G401 (cell line): ENCODE data around the gene RINT1. TPM values are rescaled to one million over a fixed set of nuclear protein-coding genes. Genes with fewer than 3 reads are reported as not detected.

ENCODE experiments used
- total RNA-seq: library from RNA; depleted of rRNA; stranded (reverse); fragments of >200 nt; shearing (Covaris generic); gene quantifications from 2 replicates; pipeline ENCODE4 v1.2.3, GENCODE V29; 2014; rRNA removed

RINT1 gene
- total RNA-seq, 1 experiment from 2014 or later, result 8.5 TPM

Other genes with a start within 250 kb of the RINT1 start
- 47.2 and 63.6 TPM in 2 replicates for gene SRPK2, start 143.3 kb upstream of the RINT1 start, total RNA-seq
- gene PUS7, start 9.9 kb upstream of the RINT1 start, total RNA-seq, result 34.0 and 48.9 TPM in 2 replicates
- not detected in 2 replicates for gene EFCAB10, start 49.3 kb downstream of the RINT1 start, total RNA-seq